ENCODE data around the gene MYBPC2.

- TF ChIP-seq POLR2A (IDR thresholded peaks at IDR 0.05): no peak
- no peak for TF ChIP-seq CTCF (IDR thresholded peaks at IDR 0.05)
Measured at GRCh38 chr19:50449236-50449899, 16.7 kb downstream of the MYBPC2 start.

Data from gastroesophageal sphincter (tissue), 3 donors.